ENCODE data around the gene VIM.

VIM gene

GRCh38 chr10:17234431-17234945 lies 6.4 kb downstream of the VIM start:
- no peak overlapping the region for H3K4me3 ChIP-seq (ENCODE audit: low read depth, low read length)
- DNase-seq (ENCODE audit: low read depth): no peak
- no peak for TF ChIP-seq CTCF (IDR thresholded peaks at IDR 0.05; ENCODE audit: low read depth, low read length, missing control alignments)

GRCh38 chr10:17235136-17235535 lies 7.1 kb downstream of the VIM start:
- H3K4me3 ChIP-seq (ENCODE audit: low read depth, low read length): no peak overlapping the region
- TF ChIP-seq CTCF (IDR thresholded peaks at IDR 0.05; ENCODE audit: low read depth, low read length, missing control alignments): no peak
- no peak for DNase-seq (ENCODE audit: low read depth)

- no peak overlapping the region for H3K4me3 ChIP-seq (ENCODE audit: low read depth, low read length)
- no peak for DNase-seq (ENCODE audit: low read depth)
- TF ChIP-seq CTCF (IDR thresholded peaks at IDR 0.05; ENCODE audit: low read depth, low read length, missing control alignments): no peak
Measured at GRCh38 chr10:17236468-17237148, 8.6 kb downstream of the VIM start.

GRCh38 chr10:17237149-17237527 lies 9.1 kb downstream of the VIM start:
- no peak for TF ChIP-seq CTCF (IDR thresholded peaks at IDR 0.05; ENCODE audit: low read depth, low read length, missing control alignments)
- DNase-seq (ENCODE audit: low read depth): no peak
- H3K4me3 ChIP-seq (ENCODE audit: low read depth, low read length): no peak overlapping the region

- DNase-seq (ENCODE audit: low read depth): no peak
- no peak overlapping the region for H3K4me3 ChIP-seq (ENCODE audit: low read depth, low read length)
- no peak for TF ChIP-seq CTCF (IDR thresholded peaks at IDR 0.05; ENCODE audit: low read depth, low read length, missing control alignments)
Measured at GRCh38 chr10:17237915-17238444, 9.9 kb downstream of the VIM start.

- DNase-seq (ENCODE audit: low read depth): no peak
- no peak for TF ChIP-seq CTCF (IDR thresholded peaks at IDR 0.05; ENCODE audit: low read depth, low read length, missing control alignments)
- H3K4me3 ChIP-seq (ENCODE audit: low read depth, low read length): no peak overlapping the region
Measured at GRCh38 chr10:17238445-17239291, 10.6 kb downstream of the VIM start.

Data from GM12864 (cell line).